Stomach (tissue), 9 donors: ENCODE data around the gene MDC1. TPM values are rescaled to one million over a fixed set of nuclear protein-coding genes. Genes with fewer than 3 reads are reported as not detected.

Source experiments
- DNase-seq, 2 donors: peaks; one replicate each; pipeline versions ENCODE4 v3.0.0 to v3.0.0-alpha.2; 2013 to 2019
- H3K27ac ChIP-seq, 5 donors: fragments of 200-600 bp in 4 of 5; sonication (generic) in 4 of 5; one replicate each; pipeline ENCODE4 v1.5.1; 2013 to 2019; ENCODE audit warnings: mild to moderate bottlenecking in 1 of 5, moderate library complexity in 1 of 5
- H3K27me3 ChIP-seq, 3 donors: fragments of 200-600 bp; sonication (generic); one replicate each; pipeline ENCODE4 v1.5.1; 2017 to 2019; ENCODE audit warnings: mixed run types in 1 of 3
- H3K36me3 ChIP-seq, 4 donors: fragments of 200-600 bp; sonication (generic); 1 replicate in 3 of 4; 2 replicates in 1 of 4; pipeline ENCODE4 v1.5.1; 2016 to 2019
- H3K4me1 ChIP-seq, 4 donors: fragments of 200-600 bp; sonication (generic); one replicate each; pipeline ENCODE4 v1.5.1; 2016 to 2019
- H3K4me3 ChIP-seq, 4 donors: fragments of 200-600 bp; sonication (generic) in 3 of 4; one replicate each; pipeline ENCODE4 v1.5.1; 2016 to 2019; ENCODE audit warnings: mild to moderate bottlenecking in 1 of 4
- H3K9me3 ChIP-seq, 4 donors: fragments of 200-600 bp; sonication (generic); one replicate each; pipeline ENCODE4 v1.5.1; 2016 to 2019
- EP300 ChIP-seq: sonication (generic); formaldehyde crosslinking; IDR thresholded peaks from one replicate; pipeline ENCODE4 v1.6.1; 2017; ENCODE audit warnings: antibody characterized with exemption
- POLR2A ChIP-seq, 4 donors: fragments of 450-650 bp; IDR thresholded peaks; one replicate each; pipeline ENCODE4 v1.6.1; 2016; ENCODE audit warnings: antibody characterized with exemption in 4 of 4, control low read depth in 2 of 4, mild to moderate bottlenecking in 1 of 4, moderate library complexity in 1 of 4
- POLR2AphosphoS5 ChIP-seq, 3 donors: sonication (generic); formaldehyde crosslinking; IDR thresholded peaks; one replicate each; pipeline ENCODE4 v1.6.1; 2016; ENCODE audit warnings: antibody characterized with exemption in 3 of 3
- WGBS, 5 donors: extraction: QIAGEN DNeasy Blood & Tissue Kit in 3 of 5; methylation state at CpG; one replicate each; pipeline versions ENCODE4 v1.1.5 to v1.1.7; 2013 to 2018; 5-methylcytosine and 5-hydroxymethylcytosine counted together
- intact Hi-C: fragments of 100-400 bp; cut with DNase I; formaldehyde crosslinking; loops from one replicate; pipeline ENCODE4 v1.15.1; 2023; ENCODE audit warnings: low total_unique reads
- polyA plus RNA-seq, 3 donors: library from polyadenylated mRNA; stranded (reverse); fragments of 200-250 nt; gene quantifications; one replicate each; pipeline ENCODE4 v1.2.3, GENCODE V29; 2013
- total RNA-seq, 5 donors: library from RNA; depleted of rRNA; stranded (reverse); fragments of >200 nt; gene quantifications; one replicate each; pipeline versions ENCODE4 v1.1.0 to v1.2.3, GENCODE V29; 2014 to 2016
- TF ChIP-seq, protein P1 (sequence below), 7 experiments: fragments of 450-650 bp in 4 of 7; fragments of 200-600 bp in 3 of 7; sonication (generic) in 3 of 7; IDR thresholded peaks; one replicate each; pipeline ENCODE4 v1.5.1; 2016 to 2019; ENCODE audit warnings: antibody characterized with exemption in 7 of 7, control low read depth in 2 of 7, mild to moderate bottlenecking in 1 of 7
- donor health status: healthy with polysubstance abuse.
- donor health status: Bipolar disorder and iron deficiency.
- donor health status: healthy.

The MDC1 gene
- total and polyA plus RNA-seq, 8 donors: 3.8 to 153 (median 11.8) TPM

DNA sequence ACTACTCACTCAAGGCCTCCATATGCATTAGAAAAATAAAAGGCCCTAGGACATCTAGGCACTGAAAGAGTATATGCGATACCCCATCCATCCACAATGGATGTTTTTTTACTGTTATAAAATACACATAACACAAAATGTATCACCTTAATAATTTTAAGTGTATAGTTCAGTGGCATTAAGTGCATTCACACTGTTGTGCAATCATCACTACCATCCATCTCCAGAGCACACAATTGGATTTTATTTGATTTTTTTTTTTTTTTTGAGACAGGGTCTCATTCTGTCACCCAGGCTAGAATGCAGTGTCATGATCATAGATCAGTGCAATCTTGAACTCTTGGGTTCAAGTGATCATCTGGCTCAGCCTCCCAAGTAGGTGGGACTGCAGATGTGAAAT, 2.8 kb downstream of the MDC1 start:
- TF ChIP-seq, protein P1, sequence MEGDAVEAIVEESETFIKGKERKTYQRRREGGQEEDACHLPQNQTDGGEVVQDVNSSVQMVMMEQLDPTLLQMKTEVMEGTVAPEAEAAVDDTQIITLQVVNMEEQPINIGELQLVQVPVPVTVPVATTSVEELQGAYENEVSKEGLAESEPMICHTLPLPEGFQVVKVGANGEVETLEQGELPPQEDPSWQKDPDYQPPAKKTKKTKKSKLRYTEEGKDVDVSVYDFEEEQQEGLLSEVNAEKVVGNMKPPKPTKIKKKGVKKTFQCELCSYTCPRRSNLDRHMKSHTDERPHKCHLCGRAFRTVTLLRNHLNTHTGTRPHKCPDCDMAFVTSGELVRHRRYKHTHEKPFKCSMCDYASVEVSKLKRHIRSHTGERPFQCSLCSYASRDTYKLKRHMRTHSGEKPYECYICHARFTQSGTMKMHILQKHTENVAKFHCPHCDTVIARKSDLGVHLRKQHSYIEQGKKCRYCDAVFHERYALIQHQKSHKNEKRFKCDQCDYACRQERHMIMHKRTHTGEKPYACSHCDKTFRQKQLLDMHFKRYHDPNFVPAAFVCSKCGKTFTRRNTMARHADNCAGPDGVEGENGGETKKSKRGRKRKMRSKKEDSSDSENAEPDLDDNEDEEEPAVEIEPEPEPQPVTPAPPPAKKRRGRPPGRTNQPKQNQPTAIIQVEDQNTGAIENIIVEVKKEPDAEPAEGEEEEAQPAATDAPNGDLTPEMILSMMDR (IDR thresholded peaks at IDR 0.05): no peak
- TF ChIP-seq POLR2AphosphoS5 (IDR thresholded peaks at IDR 0.05) (no peak), POLR2A (IDR thresholded peaks at IDR 0.05) (no peak), EP300 (no peak)
- Histone ChIP-seq H3K9me3 (no peaks in the 10 kb centered on the region), H3K4me3 (no peak overlapping the region), H3K27me3 (no peaks in the 10 kb centered on the region), H3K36me3 (peaks cover 26 to 62% (median 58%) of the 10 kb centered on the region in 4 donors), H3K27ac (no peak overlapping the region), H3K4me1 (peaks cover 9 to 28% (median 26%) of the 10 kb centered on the region in 4 donors)
- no peak for DNase-seq
- WGBS, 5 donors: 97 to 100% (median 97%) methylated on average over 1 of the region's 1 CpG
- intact Hi-C loops: no loop called here

DNA sequence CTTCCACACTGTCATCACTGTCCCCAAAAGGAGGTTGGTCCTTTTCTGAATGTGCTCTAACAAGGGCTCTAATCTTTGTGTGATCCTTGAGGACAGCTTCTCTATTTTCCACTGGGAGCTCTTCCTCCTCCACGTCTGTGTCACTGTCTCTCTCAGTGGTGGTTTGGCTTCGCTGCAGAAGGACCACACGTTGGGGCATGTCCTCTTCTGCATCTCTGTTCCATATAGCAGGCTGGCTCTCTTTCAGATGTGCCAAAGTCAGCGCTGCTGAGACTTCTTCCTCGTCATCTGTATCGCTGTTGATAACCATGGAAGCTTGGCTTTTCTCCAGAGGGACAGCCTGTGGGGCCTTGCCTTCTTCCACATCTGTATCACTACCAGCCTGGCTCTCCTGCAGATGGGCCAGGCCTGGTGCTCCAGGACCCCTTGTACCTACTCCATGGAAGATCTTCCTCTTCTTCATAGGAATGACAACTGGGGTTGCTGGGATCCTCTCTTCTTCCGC, 4.6 kb downstream of the MDC1 start:
- intact Hi-C loops: no loop called here
- WGBS, 5 donors: 85 to 92% (median 90%) methylated on average over 7 of the region's 7 CpGs
- peaks cover 26 to 77% (median 76%) of the 10 kb centered on the region in 4 donors for H3K36me3 ChIP-seq

DNA sequence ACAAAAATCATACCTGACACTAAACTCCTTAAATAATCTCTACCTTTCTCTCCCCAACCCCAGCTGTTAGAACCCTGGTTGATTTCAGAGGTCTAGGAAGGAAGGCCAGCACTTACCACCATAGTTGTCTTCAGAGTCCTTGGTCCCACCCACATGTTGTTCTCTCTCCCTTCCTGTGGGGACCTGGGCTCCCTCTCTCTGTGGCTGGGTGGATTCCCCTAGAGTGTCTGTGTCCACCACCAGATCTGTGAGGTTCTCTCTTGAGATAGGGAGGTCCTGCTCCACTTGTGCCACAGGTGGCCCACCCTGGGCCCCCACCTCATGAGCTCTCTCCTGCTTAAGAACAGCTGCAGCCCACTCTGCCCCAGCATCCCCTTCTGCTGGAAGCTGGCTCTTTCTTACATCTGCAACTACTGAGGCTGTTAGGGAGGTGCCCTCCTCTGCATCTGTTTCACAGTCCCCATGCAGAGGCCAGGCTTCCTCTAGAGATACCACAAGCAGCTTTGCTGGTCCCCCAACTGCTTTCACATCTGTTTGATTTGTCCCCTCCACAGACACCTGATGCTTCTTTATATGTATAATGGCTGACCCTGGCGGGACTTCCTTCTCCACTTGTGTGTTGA, 5.2 kb downstream of the MDC1 start:
- Histone ChIP-seq H3K27ac (no peak overlapping the region), H3K9me3 (no peaks in the 10 kb centered on the region), H3K4me1 (peaks cover 0 to 12% (median 10%) of the 10 kb centered on the region in 4 donors), H3K27me3 (no peaks in the 10 kb centered on the region), H3K4me3 (no peak overlapping the region), H3K36me3 (peaks cover 26 to 83% (median 82%) of the 10 kb centered on the region in 4 donors)
- no peak for DNase-seq
- intact Hi-C loops: no loop called here
- WGBS, 5 donors: 85 to 93% (median 93%) methylated on average over 1 of the region's 1 CpG
- TF ChIP-seq POLR2AphosphoS5 (IDR thresholded peaks at IDR 0.05): no peak
- TF ChIP-seq, protein P1 (IDR thresholded peaks at IDR 0.05): no peak
- no peak for TF ChIP-seq EP300
- no peak for TF ChIP-seq POLR2A (IDR thresholded peaks at IDR 0.05)

More for the DNA sequence above, 4.6 kb downstream of the MDC1 start:
- DNase-seq: no peak
- TF ChIP-seq EP300: no peak
- no peaks in the 10 kb centered on the region for H3K9me3 ChIP-seq
- peaks cover 0 to 12% (median 10%) of the 10 kb centered on the region in 4 donors for H3K4me1 ChIP-seq
- H3K4me3 ChIP-seq: no peak overlapping the region
- H3K27ac ChIP-seq: no peak overlapping the region
- no peaks in the 10 kb centered on the region for H3K27me3 ChIP-seq

DNA sequence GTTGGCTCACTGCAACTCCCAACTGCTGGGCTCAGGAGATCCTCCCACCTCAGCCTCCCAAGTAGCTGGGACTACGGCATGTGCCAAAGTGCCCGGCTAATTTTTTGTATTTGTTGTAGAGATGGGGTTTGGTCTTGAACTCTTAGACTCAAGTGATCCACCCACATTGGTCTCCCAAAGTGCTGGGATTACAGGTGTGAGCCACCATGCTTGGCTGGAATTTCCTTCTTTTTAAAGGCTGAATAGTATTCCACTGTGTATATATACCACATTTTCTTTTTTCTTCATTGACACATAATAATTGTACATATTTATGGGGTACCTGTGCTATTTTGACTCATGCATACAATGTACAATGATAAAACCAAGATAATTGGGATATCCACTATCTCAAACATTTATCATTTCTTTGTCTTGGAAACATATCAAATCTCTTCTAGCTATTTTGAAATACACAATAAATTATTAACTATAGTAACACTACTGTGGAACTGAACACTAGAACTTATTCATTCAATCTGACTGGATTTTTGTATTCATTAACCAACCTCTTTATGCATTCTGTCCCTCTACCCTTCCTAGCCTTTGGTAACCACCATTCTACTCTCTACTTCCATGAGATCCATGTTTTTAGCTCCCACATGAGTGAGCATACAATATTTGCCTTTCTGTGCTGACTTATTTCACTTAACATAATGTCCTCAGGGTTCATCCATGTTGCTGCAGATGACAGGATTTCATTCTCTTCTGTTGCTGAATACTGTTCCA, 7.8 kb downstream of the MDC1 start:
- 90 to 99% (median 98%) methylated on average over 2 of the region's 2 CpGs for WGBS, 5 donors
- no peak for DNase-seq
- TF ChIP-seq POLR2A (IDR thresholded peaks at IDR 0.05) (no peak), EP300 (no peak), POLR2AphosphoS5 (IDR thresholded peaks at IDR 0.05) (no peak)
- TF ChIP-seq, protein P1 (IDR thresholded peaks at IDR 0.05): no peak
- no peak overlapping the region for H3K4me3 ChIP-seq
- H3K9me3 ChIP-seq: no peaks in the 10 kb centered on the region
- no peak overlapping the region for H3K27ac ChIP-seq
- H3K27me3 ChIP-seq: no peaks in the 10 kb centered on the region
- intact Hi-C loops: no loop called here
- H3K36me3 ChIP-seq: peaks cover 34 to 98% (median 96%) of the 10 kb centered on the region in 4 donors
- no peaks in the 10 kb centered on the region for H3K4me1 ChIP-seq
